Smooth muscle cell (in vitro differentiated cells): Measurements from ENCODE around the gene PRDM12. TPM values are rescaled to one million over a fixed set of nuclear protein-coding genes. Genes with fewer than 3 reads are reported as not detected.
A peak's percentile ranks its signal among the peaks of the same experiment; 100 is the strongest.

ENCODE experiments used
- DNase-seq: peaks from one replicate; lab custom pipeline; 2025; ENCODE audit not compliant: unreplicated experiment; lab: John Stamatoyannopoulos, UW
- H2AFZ ChIP-seq: fragments of 200-600 bp; sonication (generic); 2 replicates; pipeline ENCODE4 v1.6.0; 2016; ENCODE audit warnings: antibody characterized with exemption, low read depth, mild to moderate bottlenecking
- H3F3A ChIP-seq: fragments of 200-600 bp; sonication (generic); 2 replicates; pipeline ENCODE4 v1.6.0; 2017; ENCODE audit warnings: antibody characterized with exemption, low read depth
- H3K27ac ChIP-seq: fragments of 200-600 bp; sonication (generic); 2 replicates; pipeline ENCODE4 v1.5.1; 2016; ENCODE audit warnings: low read depth, mild to moderate bottlenecking
- H3K27me3 ChIP-seq: fragments of 200-600 bp; sonication (generic); 2 replicates; pipeline ENCODE4 v1.6.1; 2016; ENCODE audit warnings: low read depth, mild to moderate bottlenecking
- H3K36me3 ChIP-seq: fragments of 200-600 bp; sonication (generic); 2 replicates; pipeline ENCODE4 v1.5.1; 2016; ENCODE audit warnings: low read depth
- H3K4me1 ChIP-seq: fragments of 200-600 bp; sonication (generic); 2 replicates; pipeline ENCODE4 v1.5.1; 2016; ENCODE audit warnings: low read depth
- H3K4me2 ChIP-seq: fragments of 200-600 bp; sonication (generic); 2 replicates; pipeline ENCODE4 v1.6.0; 2016; ENCODE audit warnings: mild to moderate bottlenecking
- H3K4me3 ChIP-seq: fragments of 200-600 bp; sonication (generic); 2 replicates; pipeline ENCODE4 v1.5.1; 2016; ENCODE audit warnings: mild to moderate bottlenecking
- H3K79me2 ChIP-seq: fragments of 200-600 bp; sonication (generic); 2 replicates; pipeline ENCODE4 v1.6.0; 2016; ENCODE audit warnings: low read depth, mild to moderate bottlenecking
- H3K9ac ChIP-seq: fragments of 200-600 bp; sonication (generic); 2 replicates; pipeline ENCODE4 v1.6.0; 2016; ENCODE audit warnings: low read depth
- H3K9me3 ChIP-seq: fragments of 200-600 bp; sonication (generic); replicated peaks from 2 replicates; pipeline ENCODE4 v1.5.1; 2016; ENCODE audit warnings: low read depth
- H4K20me1 ChIP-seq: fragments of 200-600 bp; sonication (generic); 2 replicates; pipeline ENCODE4 v1.6.0; 2016; ENCODE audit warnings: low read depth
- CTCF ChIP-seq: fragments of 200-600 bp; sonication (generic); IDR thresholded peaks from 2 replicates; pipeline ENCODE4 v1.5.1; 2017; ENCODE audit warnings: borderline replicate concordance, mild to moderate bottlenecking, antibody characterized with exemption; ENCODE audit not compliant: insufficient read depth, poor library complexity, severe bottlenecking
- WGBS: methylation state at CpG from one replicate; pipeline ENCODE4 v1.1.7; 2016; ENCODE audit warnings: low lambda C conversion rate; 5-methylcytosine and 5-hydroxymethylcytosine counted together
- polyA plus RNA-seq: library from polyadenylated mRNA; unstranded; fragments of >200 nt; fragmentation: Nextera tagmentation; extraction: Ambion mirVana; gene quantifications from 2 replicates; pipeline ENCODE4 v1.2.1, GENCODE V29; 2016
- total RNA-seq: library from RNA; depleted of rRNA; stranded (reverse); fragments of >200 nt; gene quantifications from 2 replicates; pipeline ENCODE4 v1.2.3, GENCODE V29; 2014

PRDM12 gene
- total and polyA plus RNA-seq, 2 experiments from 2014 or later: not detected

DNA sequence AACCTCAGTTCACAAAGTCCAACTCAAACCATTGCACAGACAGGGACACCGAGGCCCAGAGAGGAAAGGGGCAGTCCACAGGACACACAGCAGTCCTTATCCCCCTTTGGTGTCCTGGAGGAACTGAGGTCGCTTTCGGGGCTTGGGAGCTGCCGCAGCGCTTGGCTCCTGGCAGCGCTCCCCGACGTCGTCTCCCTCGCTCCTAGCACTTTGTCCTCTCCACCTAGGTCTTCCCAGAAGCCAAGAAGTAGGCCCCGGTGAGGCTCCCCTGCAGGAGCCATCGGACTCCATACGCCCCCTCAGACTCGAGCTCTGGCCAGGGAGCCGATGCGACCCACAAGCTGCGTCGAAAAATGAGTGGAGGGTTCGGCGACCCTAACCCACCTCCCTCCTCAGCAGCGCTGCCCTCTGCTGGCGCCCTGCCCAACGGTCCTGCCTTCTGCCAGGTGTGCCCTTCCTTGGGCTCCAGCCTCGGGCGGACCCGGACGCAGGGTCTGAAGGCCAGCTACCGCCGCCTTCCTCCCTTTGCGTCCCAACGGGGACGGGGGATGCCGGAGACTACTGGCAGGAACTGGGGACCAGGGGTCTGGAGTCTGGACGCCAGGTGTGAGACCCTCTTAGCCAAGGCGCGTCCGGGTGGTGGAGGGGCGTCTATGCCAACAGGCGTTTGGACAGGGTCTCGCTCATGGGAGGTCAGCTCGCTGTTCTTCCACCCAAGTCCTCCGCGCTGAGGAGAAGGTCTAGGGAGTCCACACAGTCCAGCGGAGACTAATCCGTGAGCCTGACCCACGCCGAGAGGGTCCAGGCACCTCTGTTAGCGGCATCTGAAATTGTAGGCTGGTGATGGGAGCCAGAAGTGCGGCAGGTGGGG lies 2.1 kb upstream of the PRDM12 start:
- no peak overlapping the region for H3K4me2 ChIP-seq

GRCh38 chr9:130662970-130663257 lies 1.5 kb upstream of the PRDM12 start:
- 11% methylated on average over 14 of the region's 15 CpGs for WGBS
- no peak overlapping the region for H3K4me3 ChIP-seq
- peaks cover 47% of the 10 kb centered on the region for H3K4me1 ChIP-seq
- H3K79me2 ChIP-seq: no peaks in the 10 kb centered on the region
- no peak for DNase-seq
- no peak overlapping the region for H3K4me2 ChIP-seq
- no peak overlapping the region for H3K9ac ChIP-seq
- peaks cover 100% of the 10 kb centered on the region for H3K27me3 ChIP-seq
- H3F3A ChIP-seq: no peaks in the 10 kb centered on the region
- no peak overlapping the region for H2AFZ ChIP-seq
- TF ChIP-seq CTCF: no peak
- H3K27ac ChIP-seq: no peak overlapping the region
- peaks cover 7% of the 10 kb centered on the region for H4K20me1 ChIP-seq
- H3K9me3 ChIP-seq: no peaks in the 10 kb centered on the region
- no peaks in the 10 kb centered on the region for H3K36me3 ChIP-seq

More for the DNA sequence above, 2.1 kb upstream of the PRDM12 start:
- Histone ChIP-seq H3K9ac (no peak overlapping the region), H3K9me3 (no peaks in the 10 kb centered on the region), H2AFZ (no peak overlapping the region), H3K79me2 (no peaks in the 10 kb centered on the region), H3K4me3 (no peak overlapping the region), H3F3A (no peaks in the 10 kb centered on the region), H3K27ac (no peak overlapping the region), H3K4me1 (peaks cover 47% of the 10 kb centered on the region), H3K27me3 (peaks cover 100% of the 10 kb centered on the region), H4K20me1 (peaks cover 7% of the 10 kb centered on the region), H3K36me3 (no peaks in the 10 kb centered on the region)
- 10% methylated on average over 49 of the region's 49 CpGs for WGBS
- TF ChIP-seq CTCF: no peak
- DNase-seq: no peak

GRCh38 chr9:130663258-130663976 lies 977 bp upstream of the PRDM12 start:
- Histone ChIP-seq H3K79me2 (no peaks in the 10 kb centered on the region), H3K9ac (no peak overlapping the region), H3F3A (no peaks in the 10 kb centered on the region), H3K9me3 (no peaks in the 10 kb centered on the region), H2AFZ (no peak overlapping the region), H3K4me2 (peak overlapping the region; percentile 45), H3K27me3 (peaks cover 100% of the 10 kb centered on the region), H3K4me1 (peaks cover 47% of the 10 kb centered on the region), H4K20me1 (peaks cover 7% of the 10 kb centered on the region), H3K27ac (no peak overlapping the region), H3K36me3 (no peaks in the 10 kb centered on the region), H3K4me3 (no peak overlapping the region)
- DNase-seq: no peak
- no peak for TF ChIP-seq CTCF
- WGBS: 4% methylated on average over 50 of the region's 65 CpGs

DNA sequence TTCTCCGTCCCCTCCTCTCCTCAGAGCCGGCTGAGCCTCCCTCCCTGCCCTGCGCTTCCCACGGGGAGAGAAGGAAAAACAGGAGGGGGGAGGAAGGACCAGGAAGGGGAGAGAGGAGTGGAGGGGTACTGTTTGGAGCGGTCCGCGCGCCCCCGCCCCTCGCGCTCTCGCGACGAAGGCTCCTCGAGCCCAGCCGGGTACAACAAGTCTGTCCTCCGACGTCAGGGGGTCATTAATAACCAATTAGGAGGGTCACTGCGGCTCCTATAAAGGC lies 480 bp upstream of the PRDM12 start:
- Histone ChIP-seq H3K4me2 (peak overlapping the region; percentile 45), H3K4me1 (peaks cover 47% of the 10 kb centered on the region), H3K27me3 (peaks cover 100% of the 10 kb centered on the region), H3K27ac (no peak overlapping the region), H3K9ac (no peak overlapping the region), H3K9me3 (no peaks in the 10 kb centered on the region), H2AFZ (no peak overlapping the region), H3K36me3 (no peaks in the 10 kb centered on the region), H3K4me3 (no peak overlapping the region), H4K20me1 (peaks cover 7% of the 10 kb centered on the region), H3F3A (no peaks in the 10 kb centered on the region), H3K79me2 (no peaks in the 10 kb centered on the region)
- DNase-seq: no peak
- no peak for TF ChIP-seq CTCF
- 2% methylated on average over 13 of the region's 19 CpGs for WGBS
